Measurements from ENCODE around the gene KAT7. TPM values are rescaled to one million over a fixed set of nuclear protein-coding genes. Genes with fewer than 3 reads are reported as not detected.
A peak's percentile ranks its signal among the peaks of the same experiment; 100 is the strongest.

KAT7 gene
- polyA plus RNA-seq, 3 donors = 17.5 to 28.1 (median 18.1) TPM

DNA sequence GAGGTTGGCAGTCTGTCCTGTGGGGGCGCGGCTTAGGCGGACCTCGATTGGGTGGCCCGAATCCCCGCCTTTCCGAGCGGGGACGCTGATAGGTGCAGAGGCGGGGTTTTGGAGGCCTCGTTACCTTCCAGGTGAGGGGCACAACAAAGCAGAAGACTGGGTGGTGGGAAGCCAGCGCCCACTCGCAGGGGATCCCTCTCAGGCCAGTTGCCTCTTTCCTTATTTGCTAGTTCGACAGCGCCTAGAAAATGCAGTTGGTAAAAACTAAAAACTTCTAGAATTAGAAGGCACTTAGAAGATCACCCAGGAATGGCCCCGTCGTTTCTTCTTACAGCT, 730 bp downstream of the KAT7 start:
- Mint-ChIP-seq H3K36me3 (peaks cover 30 to 43% of the 10 kb centered on the region in 2 donors), H3K4me3 (peak overlapping the region; percentile 87 to 92), H3K27ac (peak overlapping the region; percentile 76 to 99 (median 99)), H3K4me1 (peaks cover 28% of the 10 kb centered on the region), H3K9me3 (peaks cover 0 to 3% (median 0%) of the 10 kb centered on the region in 7 donors), H3K27me3 (ENCODE audit: low read depth in 3 of 3) (peaks cover 0 to 1% (median 0%) of the 10 kb centered on the region in 3 donors)
- Histone ChIP-seq H2AFZ (ENCODE audit: insufficient read depth, low read depth, low read length, poor library complexity, severe bottlenecking) (no peak overlapping the region), H3K9me3 (replicated peaks in 1 of 2; ENCODE audit: control insufficient read depth in 1 of 2, insufficient read depth in 1 of 2, low read length in 2 of 2) (no peaks in the 10 kb centered on the region), H3K27ac (ENCODE audit: low read depth in 1 of 2, low read length in 2 of 2) (peak overlapping the region in 1 of 2 donors; percentile 99), H4K20me1 (ENCODE audit: insufficient read depth, low read length) (peaks cover 51% of the 10 kb centered on the region), H3K4me1 (ENCODE audit: control insufficient read depth in 1 of 2, insufficient read depth in 2 of 2, low read length in 2 of 2) (peaks cover 21 to 27% of the 10 kb centered on the region in 2 donors), H3K36me3 (replicated peaks in 1 of 2; ENCODE audit: control insufficient read depth in 1 of 2, insufficient read depth in 2 of 2, low read length in 2 of 2) (peaks cover 26 to 43% of the 10 kb centered on the region in 2 donors), H3K4me3 (replicated peaks in 1 of 3; ENCODE audit: low read depth in 2 of 3, low read length in 3 of 3) (peak overlapping the region; percentile 20 to 96 (median 34)), H3K79me2 (ENCODE audit: insufficient read depth, low read length) (peaks cover 58% of the 10 kb centered on the region), H3K4me2 (replicated peaks; ENCODE audit: extremely low read depth, low read length, poor library complexity, severe bottlenecking) (peak overlapping the region; percentile 88), H3K27me3 (ENCODE audit: control insufficient read depth in 2 of 2, insufficient read depth in 2 of 2, low read length in 2 of 2) (no peaks in the 10 kb centered on the region), H3K9ac (ENCODE audit: insufficient read depth, low read length, poor library complexity, severe bottlenecking) (no peak overlapping the region)
- TF ChIP-seq, protein P1, sequence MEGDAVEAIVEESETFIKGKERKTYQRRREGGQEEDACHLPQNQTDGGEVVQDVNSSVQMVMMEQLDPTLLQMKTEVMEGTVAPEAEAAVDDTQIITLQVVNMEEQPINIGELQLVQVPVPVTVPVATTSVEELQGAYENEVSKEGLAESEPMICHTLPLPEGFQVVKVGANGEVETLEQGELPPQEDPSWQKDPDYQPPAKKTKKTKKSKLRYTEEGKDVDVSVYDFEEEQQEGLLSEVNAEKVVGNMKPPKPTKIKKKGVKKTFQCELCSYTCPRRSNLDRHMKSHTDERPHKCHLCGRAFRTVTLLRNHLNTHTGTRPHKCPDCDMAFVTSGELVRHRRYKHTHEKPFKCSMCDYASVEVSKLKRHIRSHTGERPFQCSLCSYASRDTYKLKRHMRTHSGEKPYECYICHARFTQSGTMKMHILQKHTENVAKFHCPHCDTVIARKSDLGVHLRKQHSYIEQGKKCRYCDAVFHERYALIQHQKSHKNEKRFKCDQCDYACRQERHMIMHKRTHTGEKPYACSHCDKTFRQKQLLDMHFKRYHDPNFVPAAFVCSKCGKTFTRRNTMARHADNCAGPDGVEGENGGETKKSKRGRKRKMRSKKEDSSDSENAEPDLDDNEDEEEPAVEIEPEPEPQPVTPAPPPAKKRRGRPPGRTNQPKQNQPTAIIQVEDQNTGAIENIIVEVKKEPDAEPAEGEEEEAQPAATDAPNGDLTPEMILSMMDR (IDR thresholded peaks at IDR 0.05) = no peak
- no peak for DNase-seq
- intact Hi-C loops (cut with micrococcal nuclease) = loop anchor here (2.0 to 5.0 kb wide), 3 partner anchors 80 to 372 kb away; no protein-coding TSS in a partner anchor
- WGBS (ENCODE audit: insufficient coverage) = 0% methylated on average over 11 of the region's 17 CpGs

DNA sequence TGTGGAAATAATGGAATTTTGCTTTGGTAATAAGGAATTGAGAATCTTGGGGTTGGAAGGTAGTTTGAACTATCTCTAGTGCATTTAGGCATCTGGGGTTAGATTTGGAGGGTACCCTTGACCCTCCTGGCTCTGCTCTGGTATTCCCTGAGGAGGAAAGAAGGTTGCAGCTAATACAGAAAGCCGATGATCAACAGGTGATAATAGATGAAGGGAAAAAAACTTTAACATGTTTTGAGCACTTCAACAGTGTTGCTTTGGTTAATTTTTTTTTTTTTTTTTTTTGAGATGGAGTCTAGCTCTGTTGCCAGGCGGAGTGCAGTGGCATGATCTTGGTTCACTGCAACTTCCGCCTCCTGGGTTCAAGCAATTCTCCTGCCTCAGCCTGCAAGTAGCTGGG, 4.8 kb downstream of the KAT7 start:
- Mint-ChIP-seq H3K4me1 (peaks cover 20% of the 10 kb centered on the region), H3K9me3 (peaks cover 0 to 2% (median 0%) of the 10 kb centered on the region in 7 donors), H3K36me3 (peaks cover 61 to 79% of the 10 kb centered on the region in 2 donors), H3K4me3 (no peak overlapping the region), H3K27ac (no peak overlapping the region), H3K27me3 (ENCODE audit: low read depth in 3 of 3) (no peaks in the 10 kb centered on the region)
- no peaks in the 10 kb centered on the region for H3K27me3 ChIP-seq (ENCODE audit: control insufficient read depth in 2 of 2, insufficient read depth in 2 of 2, low read length in 2 of 2)
- H3K36me3 ChIP-seq (replicated peaks in 1 of 2; ENCODE audit: control insufficient read depth in 1 of 2, insufficient read depth in 2 of 2, low read length in 2 of 2) = peaks cover 62 to 84% of the 10 kb centered on the region in 2 donors
- 100% methylated on average over 2 of the region's 3 CpGs for whole genome bisulfite sequencing (ENCODE audit: insufficient coverage)
- H3K9me3 ChIP-seq (replicated peaks in 1 of 2; ENCODE audit: control insufficient read depth in 1 of 2, insufficient read depth in 1 of 2, low read length in 2 of 2) = no peaks in the 10 kb centered on the region
- peaks cover 96% of the 10 kb centered on the region for H3K79me2 ChIP-seq (ENCODE audit: insufficient read depth, low read length)
- H3K4me1 ChIP-seq (ENCODE audit: control insufficient read depth in 1 of 2, insufficient read depth in 2 of 2, low read length in 2 of 2) = peaks cover 10 to 15% of the 10 kb centered on the region in 2 donors
- H3K27ac ChIP-seq (ENCODE audit: low read depth in 1 of 2, low read length in 2 of 2) = no peak overlapping the region
- no peak overlapping the region for H3K9ac ChIP-seq (ENCODE audit: insufficient read depth, low read length, poor library complexity, severe bottlenecking)
- peaks cover 92% of the 10 kb centered on the region for H4K20me1 ChIP-seq (ENCODE audit: insufficient read depth, low read length)
- no peak for DNase-seq
- intact Hi-C loops (cut with micrococcal nuclease) = no loop called here
- TF ChIP-seq, protein P1 (IDR thresholded peaks at IDR 0.05) = no peak
- no peak overlapping the region for H3K4me2 ChIP-seq (replicated peaks; ENCODE audit: extremely low read depth, low read length, poor library complexity, severe bottlenecking)
- H3K4me3 ChIP-seq (replicated peaks in 1 of 3; ENCODE audit: low read depth in 2 of 3, low read length in 3 of 3) = no peak overlapping the region
- no peak overlapping the region for H2AFZ ChIP-seq (ENCODE audit: insufficient read depth, low read depth, low read length, poor library complexity, severe bottlenecking)

All from CD14-positive monocyte (primary cell).